Activated naive CD4-positive, alpha-beta T cell treated with anti-CD3 and anti-CD28 coated beads for 36 hours (primary cell): ENCODE results near the gene NRXN3. TPM values are rescaled to one million over a fixed set of nuclear protein-coding genes. Genes with fewer than 3 reads are reported as not detected.

ENCODE experiments used
- CTCF ChIA-PET: fragments of 350-600 bp; sonication (Branson Sonifier 250); formaldehyde crosslinking; loops from one replicate; lab custom pipeline; 2021; ENCODE audit warnings: antibody characterized with exemption; lab: Charles Lee
- DNase-seq: peaks from one replicate; pipeline ENCODE4 v3.0.0-alpha.2; 2020
- H3K27ac Mint-ChIP-seq: one replicate; pipeline ENCODE4 v1.8.0; 2021; ENCODE audit warnings: mild to moderate bottlenecking, mixed read lengths
- H3K27me3 Mint-ChIP-seq: one replicate; pipeline ENCODE4 v1.8.0; 2021; ENCODE audit warnings: low read depth, mixed read lengths
- H3K36me3 Mint-ChIP-seq: one replicate; pipeline ENCODE4 v1.8.0; 2021; ENCODE audit warnings: low read depth, mixed read lengths
- H3K4me1 Mint-ChIP-seq: one replicate; pipeline ENCODE4 v1.8.0; 2021; ENCODE audit warnings: low read depth, mixed read lengths
- H3K4me3 Mint-ChIP-seq: one replicate; pipeline ENCODE4 v1.8.0; 2021; ENCODE audit warnings: mild to moderate bottlenecking, moderate library complexity, mixed read lengths
- H3K9me3 Mint-ChIP-seq: one replicate; pipeline ENCODE4 v1.8.0; 2021; ENCODE audit warnings: mixed read lengths
- intact Hi-C: fragments of 100-400 bp; cut with micrococcal nuclease; formaldehyde crosslinking; loops from one replicate; pipeline ENCODE4 v1.15.1; 2023
- total RNA-seq, 2 experiments: library from RNA; stranded (reverse); gene quantifications; one replicate each; pipeline ENCODE4 v1.2.3, GENCODE V29; 2021

The NRXN3 gene
- total RNA-seq, 2 experiments from 2014 or later: not detected

GRCh38 chr14:79564371-79564770 is 1394.2 kb downstream of the NRXN3 start:
- DNase-seq: no peak
- H3K27me3 Mint-ChIP-seq: no peaks in the 10 kb centered on the region
- no peak overlapping the region for H3K4me3 Mint-ChIP-seq
- no peaks in the 10 kb centered on the region for H3K36me3 Mint-ChIP-seq
- H3K4me1 Mint-ChIP-seq: no peaks in the 10 kb centered on the region
- H3K27ac Mint-ChIP-seq: no peak overlapping the region
- CTCF ChIA-PET: interaction anchor here (0.6 kb wide), 1 partner anchor 597 kb away, joined by 4 read pairs; no protein-coding TSS in a partner anchor
- H3K9me3 Mint-ChIP-seq: peaks cover 3% of the 10 kb centered on the region
- intact Hi-C loops: no loop called here

- intact Hi-C loops: no loop called here
- no peaks in the 10 kb centered on the region for H3K4me1 Mint-ChIP-seq
- no peaks in the 10 kb centered on the region for H3K36me3 Mint-ChIP-seq
- H3K27me3 Mint-ChIP-seq: no peaks in the 10 kb centered on the region
- H3K9me3 Mint-ChIP-seq: no peaks in the 10 kb centered on the region
- no peak overlapping the region for H3K27ac Mint-ChIP-seq
- H3K4me3 Mint-ChIP-seq: no peak overlapping the region
- DNase-seq: no peak
- CTCF ChIA-PET: no interaction called here
Measured at GRCh38 chr14:79567306-79567705, 1397.1 kb downstream of the NRXN3 start.

- H3K9me3 Mint-ChIP-seq: no peaks in the 10 kb centered on the region
- CTCF ChIA-PET: no interaction called here
Measured at GRCh38 chr14:79568594-79568993, 1398.4 kb downstream of the NRXN3 start.

GRCh38 chr14:79569072-79569471 is 1398.9 kb downstream of the NRXN3 start:
- Mint-ChIP-seq H3K36me3 (no peaks in the 10 kb centered on the region), H3K27ac (no peak overlapping the region), H3K4me1 (no peaks in the 10 kb centered on the region), H3K27me3 (no peaks in the 10 kb centered on the region), H3K4me3 (no peak overlapping the region), H3K9me3 (no peaks in the 10 kb centered on the region)
- intact Hi-C loops: no loop called here
- CTCF ChIA-PET: no interaction called here
- DNase-seq: no peak

More at GRCh38 chr14:79568594-79568993, 1398.4 kb downstream of the NRXN3 start:
- DNase-seq: no peak
- Mint-ChIP-seq H3K4me3 (no peak overlapping the region), H3K4me1 (no peaks in the 10 kb centered on the region), H3K27me3 (no peaks in the 10 kb centered on the region), H3K27ac (no peak overlapping the region), H3K36me3 (no peaks in the 10 kb centered on the region)
- intact Hi-C loops: no loop called here

GRCh38 chr14:79570648-79571047 is 1400.5 kb downstream of the NRXN3 start:
- H3K36me3 Mint-ChIP-seq: no peaks in the 10 kb centered on the region
- H3K4me1 Mint-ChIP-seq: no peaks in the 10 kb centered on the region
- no peaks in the 10 kb centered on the region for H3K9me3 Mint-ChIP-seq
- no peak for DNase-seq
- H3K4me3 Mint-ChIP-seq: no peak overlapping the region
- H3K27me3 Mint-ChIP-seq: no peaks in the 10 kb centered on the region
- intact Hi-C loops: no loop called here
- CTCF ChIA-PET: no interaction called here
- no peak overlapping the region for H3K27ac Mint-ChIP-seq

GRCh38 chr14:79571366-79571765 is 1401.2 kb downstream of the NRXN3 start:
- Mint-ChIP-seq H3K9me3 (no peaks in the 10 kb centered on the region), H3K36me3 (no peaks in the 10 kb centered on the region), H3K4me1 (no peaks in the 10 kb centered on the region), H3K27ac (no peak overlapping the region), H3K27me3 (no peaks in the 10 kb centered on the region), H3K4me3 (no peak overlapping the region)
- DNase-seq: no peak
- CTCF ChIA-PET: no interaction called here
- intact Hi-C loops: no loop called here

- CTCF ChIA-PET: no interaction called here
- no peaks in the 10 kb centered on the region for H3K36me3 Mint-ChIP-seq
- H3K9me3 Mint-ChIP-seq: no peaks in the 10 kb centered on the region
- no peak overlapping the region for H3K27ac Mint-ChIP-seq
- DNase-seq: no peak
- H3K4me3 Mint-ChIP-seq: no peak overlapping the region
- H3K27me3 Mint-ChIP-seq: no peaks in the 10 kb centered on the region
- H3K4me1 Mint-ChIP-seq: no peaks in the 10 kb centered on the region
- intact Hi-C loops: no loop called here
Measured at GRCh38 chr14:79573486-79573885, 1403.3 kb downstream of the NRXN3 start.

- Mint-ChIP-seq H3K4me1 (no peaks in the 10 kb centered on the region), H3K27me3 (no peaks in the 10 kb centered on the region), H3K4me3 (no peak overlapping the region), H3K27ac (no peak overlapping the region), H3K36me3 (no peaks in the 10 kb centered on the region), H3K9me3 (no peaks in the 10 kb centered on the region)
- no peak for DNase-seq
- CTCF ChIA-PET: no interaction called here
- intact Hi-C loops: no loop called here
Measured at GRCh38 chr14:79575032-79575431, 1404.9 kb downstream of the NRXN3 start.

GRCh38 chr14:79576424-79576823 is 1406.3 kb downstream of the NRXN3 start:
- no peak overlapping the region for H3K27ac Mint-ChIP-seq
- H3K4me3 Mint-ChIP-seq: no peak overlapping the region
- no peaks in the 10 kb centered on the region for H3K36me3 Mint-ChIP-seq
- CTCF ChIA-PET: no interaction called here
- no peaks in the 10 kb centered on the region for H3K4me1 Mint-ChIP-seq
- H3K27me3 Mint-ChIP-seq: no peaks in the 10 kb centered on the region
- intact Hi-C loops: no loop called here
- DNase-seq: no peak
- H3K9me3 Mint-ChIP-seq: no peaks in the 10 kb centered on the region

GRCh38 chr14:79578470-79578869 is 1408.3 kb downstream of the NRXN3 start:
- Mint-ChIP-seq H3K9me3 (no peaks in the 10 kb centered on the region), H3K36me3 (no peaks in the 10 kb centered on the region), H3K4me1 (no peaks in the 10 kb centered on the region), H3K27ac (no peak overlapping the region), H3K4me3 (no peak overlapping the region), H3K27me3 (no peaks in the 10 kb centered on the region)
- CTCF ChIA-PET: no interaction called here
- no peak for DNase-seq
- intact Hi-C loops: no loop called here

- no peaks in the 10 kb centered on the region for H3K27me3 Mint-ChIP-seq
- intact Hi-C loops: no loop called here
- H3K27ac Mint-ChIP-seq: no peak overlapping the region
- no peaks in the 10 kb centered on the region for H3K9me3 Mint-ChIP-seq
- CTCF ChIA-PET: no interaction called here
- no peaks in the 10 kb centered on the region for H3K36me3 Mint-ChIP-seq
- H3K4me1 Mint-ChIP-seq: no peaks in the 10 kb centered on the region
- H3K4me3 Mint-ChIP-seq: no peak overlapping the region
- no peak for DNase-seq
Measured at GRCh38 chr14:79580414-79580813, 1410.2 kb downstream of the NRXN3 start.

- no peaks in the 10 kb centered on the region for H3K36me3 Mint-ChIP-seq
- H3K4me1 Mint-ChIP-seq: no peaks in the 10 kb centered on the region
- H3K27ac Mint-ChIP-seq: no peak overlapping the region
- no peaks in the 10 kb centered on the region for H3K27me3 Mint-ChIP-seq
- no peaks in the 10 kb centered on the region for H3K9me3 Mint-ChIP-seq
- H3K4me3 Mint-ChIP-seq: no peak overlapping the region
- CTCF ChIA-PET: no interaction called here
- DNase-seq: no peak
- intact Hi-C loops: no loop called here
Measured at GRCh38 chr14:79580906-79581305, 1410.7 kb downstream of the NRXN3 start.

- Mint-ChIP-seq H3K36me3 (no peaks in the 10 kb centered on the region), H3K27ac (no peak overlapping the region), H3K27me3 (no peaks in the 10 kb centered on the region), H3K4me3 (no peak overlapping the region), H3K9me3 (no peaks in the 10 kb centered on the region), H3K4me1 (no peaks in the 10 kb centered on the region)
- CTCF ChIA-PET: interaction anchor here (0.7 kb wide), 2 partner anchors 1035 to 1091 kb away, joined by 3 to 4 read pairs; no protein-coding TSS in a partner anchor
- no peak for DNase-seq
- intact Hi-C loops: no loop called here
Measured at GRCh38 chr14:79581912-79582576, 1411.9 kb downstream of the NRXN3 start.
